PFSK-1 (cell line): Measurements from ENCODE around the gene KCNIP4.

Source experiments
- POLR2AphosphoS5 ChIP-seq: IDR thresholded peaks from 2 replicates; pipeline ENCODE4 v1.6.1; 2012; ENCODE audit warnings: low read depth, mild to moderate bottlenecking, control low read depth, low read length, moderate library complexity
- TF ChIP-seq, protein P1 (sequence below), 2 experiments: IDR thresholded peaks; 2 replicates each; pipeline versions ENCODE4 v1.6.1 to v1.8.0; 2011 to 2012; ENCODE audit warnings: low read depth in 2 of 2, low read length in 2 of 2, control low read depth in 1 of 2, inconsistent platforms in 1 of 2, mild to moderate bottlenecking in 1 of 2, moderate library complexity in 1 of 2; ENCODE audit not compliant: insufficient read depth in 1 of 2

DNA sequence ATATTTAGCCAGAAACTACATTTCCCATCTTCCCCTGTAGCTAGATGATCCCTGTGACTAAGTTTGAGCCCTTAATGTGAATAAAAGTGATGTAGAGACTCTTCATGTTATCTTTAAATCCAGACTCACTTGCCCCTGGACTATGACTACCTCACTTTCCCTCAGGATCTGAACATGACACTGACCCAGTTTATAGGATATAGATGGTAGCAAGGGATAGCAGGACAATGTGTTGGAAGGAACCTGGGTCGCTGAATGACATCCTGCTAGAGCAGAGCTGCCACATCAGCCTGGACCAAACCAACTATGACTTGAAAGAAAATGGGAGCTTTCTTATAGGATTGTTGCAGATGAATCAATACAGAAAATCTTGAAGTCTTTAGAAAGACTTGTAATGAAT is 1110.1 kb downstream of the KCNIP4 start:
- TF ChIP-seq, protein P1, sequence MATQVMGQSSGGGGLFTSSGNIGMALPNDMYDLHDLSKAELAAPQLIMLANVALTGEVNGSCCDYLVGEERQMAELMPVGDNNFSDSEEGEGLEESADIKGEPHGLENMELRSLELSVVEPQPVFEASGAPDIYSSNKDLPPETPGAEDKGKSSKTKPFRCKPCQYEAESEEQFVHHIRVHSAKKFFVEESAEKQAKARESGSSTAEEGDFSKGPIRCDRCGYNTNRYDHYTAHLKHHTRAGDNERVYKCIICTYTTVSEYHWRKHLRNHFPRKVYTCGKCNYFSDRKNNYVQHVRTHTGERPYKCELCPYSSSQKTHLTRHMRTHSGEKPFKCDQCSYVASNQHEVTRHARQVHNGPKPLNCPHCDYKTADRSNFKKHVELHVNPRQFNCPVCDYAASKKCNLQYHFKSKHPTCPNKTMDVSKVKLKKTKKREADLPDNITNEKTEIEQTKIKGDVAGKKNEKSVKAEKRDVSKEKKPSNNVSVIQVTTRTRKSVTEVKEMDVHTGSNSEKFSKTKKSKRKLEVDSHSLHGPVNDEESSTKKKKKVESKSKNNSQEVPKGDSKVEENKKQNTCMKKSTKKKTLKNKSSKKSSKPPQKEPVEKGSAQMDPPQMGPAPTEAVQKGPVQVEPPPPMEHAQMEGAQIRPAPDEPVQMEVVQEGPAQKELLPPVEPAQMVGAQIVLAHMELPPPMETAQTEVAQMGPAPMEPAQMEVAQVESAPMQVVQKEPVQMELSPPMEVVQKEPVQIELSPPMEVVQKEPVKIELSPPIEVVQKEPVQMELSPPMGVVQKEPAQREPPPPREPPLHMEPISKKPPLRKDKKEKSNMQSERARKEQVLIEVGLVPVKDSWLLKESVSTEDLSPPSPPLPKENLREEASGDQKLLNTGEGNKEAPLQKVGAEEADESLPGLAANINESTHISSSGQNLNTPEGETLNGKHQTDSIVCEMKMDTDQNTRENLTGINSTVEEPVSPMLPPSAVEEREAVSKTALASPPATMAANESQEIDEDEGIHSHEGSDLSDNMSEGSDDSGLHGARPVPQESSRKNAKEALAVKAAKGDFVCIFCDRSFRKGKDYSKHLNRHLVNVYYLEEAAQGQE (IDR thresholded peaks at IDR 0.05; ENCODE audit: insufficient read depth in 1 of 2, low read depth in 2 of 2, low read length in 2 of 2) = no peak
- TF ChIP-seq POLR2AphosphoS5 = no peak
